DND-41 (cell line): ENCODE data around the gene ADORA2A.

Source experiments
- ATAC-seq: fragments of 200-7000 bp; cut with Tn5 transposase; 3 replicates; pipeline ENCODE4 v1.9.1; 2021; ENCODE audit warnings: low read depth; ENCODE audit not compliant: insufficient read depth
- DNase-seq: peaks from one replicate; pipeline ENCODE4 v3.0.0-alpha.2; 2020
- H2AFZ ChIP-seq: 2 replicates; pipeline ENCODE4 v1.6.0; 2012; ENCODE audit warnings: low read depth, low read length
- H3K27ac ChIP-seq: 2 replicates; pipeline ENCODE4 v1.5.1; 2012; ENCODE audit warnings: low read length, inconsistent platforms
- H3K27me3 ChIP-seq: fragments of 200-600 bp; sonication (generic); 2 replicates; pipeline ENCODE4 v1.6.0; 2012; ENCODE audit warnings: low read length, mild to moderate bottlenecking, inconsistent platforms; ENCODE audit not compliant: insufficient read depth, poor library complexity
- H3K36me3 ChIP-seq: 2 replicates; pipeline ENCODE4 v1.5.1; 2012; ENCODE audit warnings: low read length, inconsistent platforms; ENCODE audit not compliant: insufficient read depth
- H3K4me1 ChIP-seq: 2 replicates; pipeline ENCODE4 v1.5.1; 2012; ENCODE audit warnings: mild to moderate bottlenecking, low read length; ENCODE audit not compliant: insufficient read depth
- H3K4me2 ChIP-seq: 2 replicates; pipeline ENCODE4 v1.6.0; 2012; ENCODE audit warnings: mild to moderate bottlenecking, moderate library complexity, low read length, inconsistent platforms; ENCODE audit not compliant: insufficient read depth
- H3K4me3 ChIP-seq, 2 experiments: fragments of 200-600 bp in 1 of 2; shearing (Covaris generic) in 1 of 2; 2 replicates each; pipeline ENCODE4 v1.5.1; 2012 to 2016; ENCODE audit warnings: inconsistent platforms in 2 of 2, low read length in 2 of 2, mild to moderate bottlenecking in 2 of 2, low read depth in 1 of 2, moderate library complexity in 1 of 2
- H3K79me2 ChIP-seq: 2 replicates; pipeline ENCODE4 v1.6.0; 2012; ENCODE audit warnings: low read length, inconsistent platforms; ENCODE audit not compliant: insufficient read depth
- H3K9ac ChIP-seq: 2 replicates; pipeline ENCODE4 v1.6.0; 2012; ENCODE audit warnings: low read depth, mild to moderate bottlenecking, inconsistent platforms, low read length, moderate library complexity
- H3K9me3 ChIP-seq: 2 replicates; pipeline ENCODE4 v1.5.1; 2012; ENCODE audit warnings: low read length, moderate library complexity, mild to moderate bottlenecking, inconsistent platforms; ENCODE audit not compliant: insufficient read depth, severe bottlenecking
- H4K20me1 ChIP-seq: 2 replicates; pipeline ENCODE4 v1.6.0; 2012; ENCODE audit warnings: low read length; ENCODE audit not compliant: insufficient read depth
- CTCF ChIP-seq: IDR thresholded peaks from 2 replicates; pipeline ENCODE4 v1.5.1; 2012; ENCODE audit warnings: borderline replicate concordance, low read length, moderate library complexity, mild to moderate bottlenecking; ENCODE audit not compliant: poor library complexity, severe bottlenecking; ENCODE audit errors: extremely low read depth
- EZH2 ChIP-seq: IDR thresholded peaks from 3 replicates; pipeline ENCODE4 v1.6.1; 2012; ENCODE audit warnings: borderline replicate concordance, low read depth, mild to moderate bottlenecking, moderate library complexity, low read length, inconsistent platforms; ENCODE audit not compliant: severe bottlenecking

The ADORA2A gene

GRCh38 chr22:24463071-24463760, 35.8 kb downstream of the ADORA2A start:
- Histone ChIP-seq H3K9me3 (no peaks in the 10 kb centered on the region), H3K36me3 (no peaks in the 10 kb centered on the region), H3K4me2 (no peak overlapping the region), H2AFZ (no peak overlapping the region), H3K27me3 (no peaks in the 10 kb centered on the region), H3K4me1 (peaks cover 6% of the 10 kb centered on the region; the same call in 1 of the 2 replicates), H3K4me3 (no peak overlapping the region), H3K9ac (no peak overlapping the region), H3K79me2 (no peaks in the 10 kb centered on the region), H3K27ac (no peak overlapping the region), H4K20me1 (no peaks in the 10 kb centered on the region)
- TF ChIP-seq EZH2, result no peak
- ATAC-seq (no peak), DNase-seq (no peak)

GRCh38 chr22:24465566-24465965, 38.2 kb downstream of the ADORA2A start:
- Histone ChIP-seq H3K27me3 (no peaks in the 10 kb centered on the region), H3K79me2 (no peaks in the 10 kb centered on the region), H3K9ac (no peak overlapping the region), H2AFZ (no peak overlapping the region), H3K4me3 (no peak overlapping the region), H3K4me2 (no peak overlapping the region), H3K9me3 (no peaks in the 10 kb centered on the region), H4K20me1 (no peaks in the 10 kb centered on the region), H3K27ac (no peak overlapping the region), H3K36me3 (no peaks in the 10 kb centered on the region), H3K4me1 (peaks cover 6% of the 10 kb centered on the region; the same call in 1 of the 2 replicates)
- DNase-seq (no peak), ATAC-seq (no peak)
- no peak for TF ChIP-seq EZH2
- no peak for TF ChIP-seq CTCF

- no peak for TF ChIP-seq CTCF
- no peaks in the 10 kb centered on the region for H3K27me3 ChIP-seq
- DNase-seq (no peak), ATAC-seq (no peak)
- no peak overlapping the region for H3K9ac ChIP-seq
- no peaks in the 10 kb centered on the region for H3K79me2 ChIP-seq
- no peaks in the 10 kb centered on the region for H3K9me3 ChIP-seq
- no peaks in the 10 kb centered on the region for H3K36me3 ChIP-seq
- H4K20me1 ChIP-seq, result no peaks in the 10 kb centered on the region
- H3K4me2 ChIP-seq, result no peak overlapping the region
- peaks cover 6% of the 10 kb centered on the region; the same call in 1 of the 2 replicates for H3K4me1 ChIP-seq
- H2AFZ ChIP-seq, result no peak overlapping the region
- H3K27ac ChIP-seq, result no peak overlapping the region
- no peak overlapping the region for H3K4me3 ChIP-seq
These were observed 38.6 kb downstream of the ADORA2A start for GRCh38 chr22:24465975-24466374.

GRCh38 chr22:24466716-24467328, 39.4 kb downstream of the ADORA2A start:
- ATAC-seq, result no peak; the same call in 2 of the 3 replicates
- no peak overlapping the region for H2AFZ ChIP-seq
- H3K27ac ChIP-seq, result no peak overlapping the region

More at GRCh38 chr22:24466716-24467328, 39.4 kb downstream of the ADORA2A start:
- no peak for DNase-seq
- no peaks in the 10 kb centered on the region for H3K9me3 ChIP-seq
- no peak overlapping the region for H3K4me3 ChIP-seq
- no peaks in the 10 kb centered on the region for H3K27me3 ChIP-seq
- H3K79me2 ChIP-seq, result no peaks in the 10 kb centered on the region
- H3K4me2 ChIP-seq, result no peak overlapping the region
- no peak overlapping the region for H3K9ac ChIP-seq
- H3K4me1 ChIP-seq, result peaks cover 6% of the 10 kb centered on the region; the same call in 1 of the 2 replicates
- no peaks in the 10 kb centered on the region for H3K36me3 ChIP-seq
- TF ChIP-seq EZH2 (no peak), CTCF (no peak)
- no peaks in the 10 kb centered on the region for H4K20me1 ChIP-seq
